Karpas-422 (cell line): ENCODE data around the gene FGF18. TPM values are rescaled to one million over a fixed set of nuclear protein-coding genes. Genes with fewer than 3 reads are reported as not detected.

ENCODE experiments used
- DNase-seq: peaks from one replicate; pipeline ENCODE4 v3.0.0-alpha.2; 2015
- H2AFZ ChIP-seq: fragments of 200-600 bp; sonication (generic); 2 replicates; pipeline ENCODE4 v1.6.1; 2014; ENCODE audit warnings: antibody characterized with exemption, low read length, mixed read lengths
- H3K27ac ChIP-seq: fragments of 200-600 bp; sonication (generic); 2 replicates; pipeline ENCODE4 v1.5.1; 2014; ENCODE audit warnings: mild to moderate bottlenecking, low read length, moderate library complexity
- H3K27me3 ChIP-seq: fragments of 200-600 bp; sonication (generic); 2 replicates; pipeline ENCODE4 v1.6.1; 2014; ENCODE audit warnings: low read length, mixed read lengths
- H3K36me3 ChIP-seq: fragments of 200-600 bp; sonication (generic); 2 replicates; pipeline ENCODE4 v1.6.1; 2014; ENCODE audit warnings: low read length, mixed read lengths; ENCODE audit not compliant: insufficient read depth
- H3K4me1 ChIP-seq: fragments of 200-600 bp; sonication (generic); 2 replicates; pipeline ENCODE4 v1.6.1; 2014; ENCODE audit warnings: mild to moderate bottlenecking, low read length, mixed read lengths
- H3K4me2 ChIP-seq: fragments of 200-600 bp; sonication (generic); 2 replicates; pipeline ENCODE4 v1.6.1; 2014; ENCODE audit warnings: low read length, low read depth, mild to moderate bottlenecking; ENCODE audit not compliant: poor library complexity, severe bottlenecking
- H3K4me3 ChIP-seq: fragments of 200-600 bp; sonication (generic); 2 replicates; pipeline ENCODE4 v1.5.1; 2014; ENCODE audit warnings: mild to moderate bottlenecking, antibody characterized with exemption, low read length, mixed read lengths
- H3K79me2 ChIP-seq: fragments of 200-600 bp; sonication (generic); 2 replicates; pipeline ENCODE4 v1.6.1; 2014; ENCODE audit warnings: mild to moderate bottlenecking, low read length, mixed read lengths
- H3K9ac ChIP-seq: fragments of 200-600 bp; sonication (generic); 2 replicates; pipeline ENCODE4 v1.6.0; 2014; ENCODE audit warnings: low read length
- H3K9me2 ChIP-seq: fragments of 200-600 bp; sonication (generic), shearing (Covaris generic); replicated peaks from 2 replicates; pipeline ENCODE4 v1.6.0; 2014; ENCODE audit warnings: mild to moderate bottlenecking, low read length, moderate library complexity; ENCODE audit not compliant: insufficient read depth
- H3K9me3 ChIP-seq: fragments of 300-700, 200-600 bp; sonication (generic); 2 replicates; pipeline ENCODE4 v1.6.1; 2014; ENCODE audit warnings: low read length, mixed read lengths
- H4K20me1 ChIP-seq: fragments of 200-600 bp; sonication (generic); 2 replicates; pipeline ENCODE4 v1.6.1; 2014; ENCODE audit warnings: mild to moderate bottlenecking, antibody characterized with exemption, low read length, low read depth; ENCODE audit not compliant: insufficient read depth
- small RNA-seq: library from RNA; depleted of rRNA; stranded (forward); fragments of <200 nt; gene quantifications from one replicate; pipeline ENCODE3, GENCODE V24; 2014
- total RNA-seq: library from RNA; depleted of rRNA; stranded (reverse); fragments of >200 nt; shearing (Covaris generic); gene quantifications from 2 replicates; pipeline ENCODE4 v1.2.3, GENCODE V29; 2014; ENCODE audit warnings: low replicate concordance; rRNA removed

FGF18 gene
- total RNA-seq, 1 experiment from 2014 or later, result not detected

DNA sequence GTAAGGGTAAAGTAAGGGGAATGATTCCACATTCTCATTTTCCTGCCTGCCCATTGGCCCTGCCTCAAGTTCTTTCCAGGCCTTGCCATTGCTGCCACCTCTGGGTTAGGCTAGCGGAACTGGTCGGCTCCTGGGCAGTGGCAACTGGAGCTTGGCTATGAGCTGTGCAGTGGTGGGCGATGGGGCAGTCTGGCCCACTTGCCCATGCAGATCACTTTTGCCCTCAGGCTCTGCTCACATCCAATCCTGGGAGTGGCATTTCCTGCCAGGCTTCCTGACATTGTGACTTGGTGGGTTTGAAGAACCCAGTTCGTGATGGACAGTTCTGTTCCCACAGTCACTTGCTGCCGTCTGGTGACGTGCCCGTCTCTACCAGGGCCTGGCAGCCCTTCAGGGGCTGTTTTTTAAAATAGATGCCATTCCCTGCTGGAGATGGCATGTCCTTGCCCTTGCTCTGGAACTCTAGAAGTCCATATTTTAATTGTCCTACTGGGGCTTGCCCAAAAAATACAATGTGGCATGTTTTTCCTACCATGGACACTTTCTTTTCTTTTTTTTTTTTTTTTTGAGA, 86.1 kb downstream of the FGF18 start:
- no peak overlapping the region for H3K9ac ChIP-seq
- H4K20me1 ChIP-seq, result no peaks in the 10 kb centered on the region
- no peaks in the 10 kb centered on the region for H3K9me3 ChIP-seq
- H3K36me3 ChIP-seq, result no peaks in the 10 kb centered on the region
- H3K4me2 ChIP-seq, result no peak overlapping the region
- H3K27me3 ChIP-seq, result no peaks in the 10 kb centered on the region
- no peak overlapping the region for H3K27ac ChIP-seq
- no peaks in the 10 kb centered on the region for H3K9me2 ChIP-seq
- H2AFZ ChIP-seq, result no peak overlapping the region
- DNase-seq, result no peak
- no peaks in the 10 kb centered on the region for H3K79me2 ChIP-seq
- no peak overlapping the region for H3K4me3 ChIP-seq
- H3K4me1 ChIP-seq, result no peaks in the 10 kb centered on the region

DNA sequence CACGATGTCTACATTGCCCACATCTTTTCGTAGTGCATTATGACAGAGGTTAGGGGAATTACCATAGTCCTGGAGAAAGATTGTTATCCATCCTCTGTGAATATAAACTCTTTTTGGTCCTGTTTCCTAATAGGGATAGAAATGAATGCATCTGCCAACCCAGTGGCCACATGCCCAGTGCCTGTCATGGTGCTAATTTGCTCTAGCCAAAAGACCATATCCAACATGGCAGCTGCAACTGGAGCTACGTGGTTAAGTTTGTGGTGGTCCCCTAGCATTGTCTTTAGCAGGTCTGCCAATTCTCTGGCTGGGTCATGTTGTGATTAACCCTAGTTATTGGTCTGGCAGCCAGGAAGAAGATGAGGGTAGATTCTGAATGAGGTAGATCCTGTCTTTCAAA, 87.5 kb downstream of the FGF18 start:
- H3K9me3 ChIP-seq, result no peaks in the 10 kb centered on the region
- no peak for DNase-seq
- no peaks in the 10 kb centered on the region for H3K79me2 ChIP-seq
- no peak overlapping the region for H3K27ac ChIP-seq
- H3K27me3 ChIP-seq, result no peaks in the 10 kb centered on the region
- no peak overlapping the region for H3K9ac ChIP-seq
- H3K4me2 ChIP-seq, result no peak overlapping the region
- H3K36me3 ChIP-seq, result no peaks in the 10 kb centered on the region
- H3K9me2 ChIP-seq, result no peaks in the 10 kb centered on the region
- H3K4me1 ChIP-seq, result no peaks in the 10 kb centered on the region
- H3K4me3 ChIP-seq, result no peak overlapping the region
- H4K20me1 ChIP-seq, result no peaks in the 10 kb centered on the region
- no peak overlapping the region for H2AFZ ChIP-seq

Small RNAs within 50 kb of the gene (small RNA-seq; reads per million reads assigned to genes)
- 0.59 reads per million, percentile 14 among the genes with 10 or more reads in this experiment for gene MIR3912

Other genes starting within 250 kb of the FGF18 start
- not detected in 2 replicates for gene TLX3, start 110.4 kb upstream of the FGF18 start, total RNA-seq
- 1,235 and 1,970 TPM in 2 replicates for gene NPM1, start 31.8 kb upstream of the FGF18 start, total RNA-seq